ENCODE measurements around the gene SINHCAF. TPM values are rescaled to one million over a fixed set of nuclear protein-coding genes. Genes with fewer than 3 reads are reported as not detected.
A peak's percentile ranks its signal among the peaks of the same experiment; 100 is the strongest.

Gene SINHCAF
- total RNA-seq, 1 experiment from 2014 or later = 104 TPM

DNA sequence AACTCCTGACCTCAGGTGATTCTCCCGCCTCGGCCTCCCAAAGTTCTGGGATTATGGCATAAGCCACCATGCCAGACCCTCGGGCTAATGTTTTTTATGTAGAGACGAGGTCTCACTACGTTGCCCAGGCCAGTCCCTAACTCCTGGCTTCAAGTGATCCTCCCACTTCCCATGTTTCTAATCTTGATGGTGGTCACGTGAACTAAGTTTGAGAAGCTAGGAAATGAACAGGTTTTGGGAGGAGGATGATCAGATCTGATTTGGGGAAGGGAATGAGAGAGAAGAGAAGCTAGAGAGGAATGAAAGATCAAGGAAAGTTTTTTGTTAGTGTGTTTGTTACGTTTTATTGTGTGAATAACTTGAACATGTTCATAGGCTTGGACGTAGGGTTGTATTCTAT lies 17.2 kb upstream of the SINHCAF start:
- DNase-seq (ENCODE audit: low read depth, low spot score) = no peak
- in situ Hi-C loops (cut with HindIII; ENCODE audit: low pct_unique_long_range_greater_than_20kb, low sequenced_read_pairs) = no loop called here

DNA sequence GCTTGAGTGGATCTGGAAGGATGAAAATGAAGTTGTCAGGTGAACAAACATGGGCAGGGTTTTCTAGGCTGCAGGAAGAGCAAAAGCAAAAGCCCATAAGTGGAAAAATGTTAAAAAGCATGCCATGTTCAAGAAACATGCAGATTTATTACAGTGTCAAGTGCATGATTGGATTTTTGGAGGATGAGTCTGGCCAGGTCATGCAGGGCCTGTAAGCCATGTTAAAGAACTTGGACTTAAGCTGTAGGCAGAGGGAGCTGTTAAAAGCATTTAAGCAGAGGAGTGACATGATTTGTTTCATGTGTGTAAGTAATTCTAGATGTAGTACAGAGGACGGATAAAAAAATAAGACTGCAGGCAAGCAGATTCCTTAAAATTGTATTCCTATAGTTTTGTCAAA lies 16.3 kb upstream of the SINHCAF start:
- in situ Hi-C loops (cut with HindIII; ENCODE audit: low pct_unique_long_range_greater_than_20kb, low sequenced_read_pairs) = no loop called here

DNA sequence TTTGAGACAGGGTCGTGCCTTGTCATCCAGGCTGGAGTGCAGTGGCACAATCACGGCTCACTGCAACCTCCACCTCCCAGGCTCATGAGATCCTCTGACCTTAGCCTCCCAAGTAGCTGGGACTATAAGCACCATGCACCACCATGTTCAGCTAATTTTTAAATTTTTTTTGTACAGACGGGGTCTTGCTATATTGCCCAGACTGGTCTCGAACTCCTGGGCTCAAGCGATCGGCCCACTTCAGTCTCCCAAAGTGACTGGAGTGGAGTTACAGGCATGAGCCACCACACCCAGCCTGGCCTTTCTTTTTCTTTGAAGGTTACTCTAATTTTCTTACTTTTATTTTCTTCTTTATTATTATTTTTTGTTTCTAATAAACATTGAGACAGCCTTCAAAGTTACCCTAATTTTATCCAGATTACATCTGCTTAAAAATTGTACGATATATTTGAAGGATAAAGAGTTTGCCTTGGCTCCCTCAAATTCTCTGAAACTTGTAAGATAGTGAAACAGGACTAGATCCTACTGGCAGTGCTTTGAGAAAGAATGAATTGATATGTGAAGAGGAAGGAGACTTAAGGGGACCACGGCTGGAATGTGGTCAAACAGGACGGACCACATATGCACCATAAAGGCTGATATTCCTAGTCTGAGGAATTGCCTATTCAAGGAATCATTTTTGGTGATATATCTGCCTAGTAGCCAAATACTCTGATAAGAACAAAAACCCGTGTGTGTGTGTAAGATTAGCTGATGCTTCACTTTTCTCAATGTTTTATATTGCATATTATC lies 14.1 kb upstream of the SINHCAF start:
- no peak for DNase-seq (ENCODE audit: low read depth, low spot score)
- in situ Hi-C loops (cut with HindIII; ENCODE audit: low pct_unique_long_range_greater_than_20kb, low sequenced_read_pairs) = no loop called here

More for the DNA sequence above, 16.3 kb upstream of the SINHCAF start:
- no peak for DNase-seq (ENCODE audit: low read depth, low spot score)

DNA sequence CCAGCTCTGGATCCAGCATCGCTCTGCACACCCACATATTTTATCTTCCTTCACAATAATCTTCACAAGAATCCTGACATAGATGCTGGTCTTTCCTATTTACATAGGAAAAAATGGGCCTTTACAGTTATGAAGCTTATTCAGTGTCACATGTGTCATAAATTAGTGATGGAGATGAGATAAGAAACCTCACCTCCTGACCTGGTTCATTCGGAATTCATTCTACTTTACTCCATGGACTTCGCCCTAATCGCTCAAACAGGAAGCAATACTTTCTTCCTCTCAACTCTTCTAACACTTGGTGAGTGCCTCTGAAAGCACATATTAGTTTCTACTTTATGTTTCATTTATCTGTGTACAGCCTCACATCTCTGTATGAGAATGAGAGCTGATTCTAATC lies 12.0 kb upstream of the SINHCAF start:
- in situ Hi-C loops (cut with HindIII; ENCODE audit: low pct_unique_long_range_greater_than_20kb, low sequenced_read_pairs) = no loop called here
- DNase-seq (ENCODE audit: low read depth, low spot score) = no peak

DNA sequence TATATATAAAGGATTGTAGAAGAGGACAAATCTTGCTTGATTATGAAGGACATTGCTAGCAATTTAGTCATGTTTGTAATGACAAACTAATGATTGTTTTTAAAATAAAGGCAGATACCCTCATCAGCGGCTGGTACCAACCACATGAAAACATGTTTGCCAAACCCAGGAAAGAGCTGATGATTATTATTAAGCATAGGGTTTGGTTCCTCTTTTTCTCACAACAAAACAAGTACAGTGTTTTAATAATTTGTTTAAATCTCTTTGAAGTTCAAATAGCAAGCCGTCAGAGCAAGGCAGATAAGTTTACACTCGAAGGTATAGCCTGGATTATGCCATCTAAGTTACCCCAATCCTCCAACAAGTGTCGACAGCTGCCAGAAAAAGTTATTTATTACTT lies 5.3 kb upstream of the SINHCAF start:
- in situ Hi-C loops (cut with HindIII; ENCODE audit: low pct_unique_long_range_greater_than_20kb, low sequenced_read_pairs) = no loop called here

DNA sequence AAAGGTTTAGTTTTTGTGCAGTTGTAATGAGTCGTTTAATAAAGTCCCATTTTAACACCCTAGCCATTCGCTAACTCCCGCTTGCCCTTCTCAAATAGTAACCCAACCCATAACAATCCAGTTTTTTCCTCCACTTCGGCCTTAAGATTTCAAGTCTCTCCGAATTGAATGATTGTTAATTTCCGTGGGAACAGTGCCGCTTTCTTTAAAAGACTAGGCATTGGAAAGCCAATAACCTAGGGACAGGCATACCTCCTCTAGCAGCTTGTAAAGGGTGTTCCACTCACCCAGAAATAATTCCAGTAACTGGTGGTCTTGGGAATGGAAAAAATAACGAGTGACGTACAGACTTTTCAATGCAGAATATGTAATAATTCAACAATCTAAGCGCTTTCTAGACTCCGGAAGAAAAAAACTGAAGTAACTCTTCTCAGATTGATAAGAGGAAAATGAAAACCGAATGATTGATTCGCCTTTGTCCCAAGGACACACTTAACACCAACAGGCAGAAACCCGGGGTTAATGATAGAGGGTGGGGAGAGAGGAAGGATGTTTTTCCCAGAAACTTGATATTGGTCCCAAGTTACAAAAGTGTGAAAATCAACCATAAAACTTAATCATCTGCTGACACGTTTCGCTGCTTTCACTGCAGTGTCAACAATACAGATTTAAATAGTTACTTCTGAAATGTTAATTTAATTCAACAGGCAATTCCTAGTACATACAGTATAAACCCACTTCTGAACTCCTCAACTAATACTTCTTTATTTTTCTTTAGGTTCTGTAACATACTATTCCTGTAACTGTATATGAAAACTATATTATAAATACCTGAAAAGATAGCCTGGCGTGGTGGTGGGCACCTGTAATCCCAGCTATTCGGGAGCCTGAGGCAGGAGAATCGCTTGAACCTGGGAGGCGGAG lies 1.0 kb upstream of the SINHCAF start:
- no peak for DNase-seq (ENCODE audit: low read depth, low spot score)

More for the DNA sequence above, 5.3 kb upstream of the SINHCAF start:
- no peak for DNase-seq (ENCODE audit: low read depth, low spot score)

DNA sequence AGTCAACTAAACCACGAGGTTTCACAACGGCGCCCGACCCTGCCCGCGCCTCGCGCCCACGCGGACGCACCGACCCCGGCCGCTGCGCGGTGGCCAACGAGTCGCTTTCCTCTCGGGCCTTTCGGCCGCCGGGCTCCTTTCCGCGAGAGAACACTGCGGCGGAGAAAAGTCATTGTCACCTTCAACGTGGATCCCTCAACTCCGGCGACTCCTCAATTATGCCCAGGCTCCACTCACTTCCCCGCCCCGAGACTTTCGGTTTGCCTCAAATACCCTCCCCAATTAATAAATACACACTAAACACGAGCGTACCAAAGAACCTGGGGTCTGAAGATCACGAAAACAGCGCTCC lies 450 bp downstream of the SINHCAF start:
- no peak for DNase-seq (ENCODE audit: low read depth, low spot score)
- in situ Hi-C loops (cut with HindIII; ENCODE audit: low pct_unique_long_range_greater_than_20kb, low sequenced_read_pairs) = no loop called here

More for the DNA sequence above, 1.0 kb upstream of the SINHCAF start:
- in situ Hi-C loops (cut with HindIII; ENCODE audit: low pct_unique_long_range_greater_than_20kb, low sequenced_read_pairs) = no loop called here

DNA sequence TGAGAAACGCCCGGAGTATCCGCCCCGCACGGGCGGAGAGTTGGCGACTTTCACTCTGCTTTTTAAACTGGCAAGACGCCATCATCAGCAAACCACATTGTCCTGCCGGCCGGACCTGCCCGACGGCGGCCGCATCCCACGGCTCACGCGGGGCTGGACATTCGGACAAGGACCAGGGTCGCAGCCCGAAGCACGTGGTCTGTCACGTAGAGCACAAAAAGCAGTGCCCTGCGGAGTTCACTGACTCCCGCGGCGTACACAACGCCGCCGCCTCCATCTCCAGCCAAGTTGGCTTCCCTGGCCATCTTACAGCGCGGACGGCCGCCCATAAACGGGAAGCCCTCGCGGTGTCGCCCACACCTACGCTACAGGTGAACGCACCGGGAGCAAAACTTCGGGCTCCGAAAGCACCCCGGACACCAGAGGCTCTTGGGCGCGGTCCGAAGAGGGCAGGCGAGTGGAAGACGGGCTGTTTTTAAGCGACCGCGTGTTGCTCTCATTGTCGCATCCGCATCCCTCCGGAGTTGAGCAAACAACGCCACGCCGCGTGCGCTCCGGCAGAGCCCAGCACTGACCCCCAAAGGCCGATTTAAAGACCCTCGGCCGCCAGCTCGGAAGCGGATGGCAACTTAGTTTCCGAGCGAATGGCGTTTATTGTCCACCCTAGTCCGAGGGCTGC lies 966 bp downstream of the SINHCAF start:
- peak; percentile 32 for DNase-seq (ENCODE audit: low read depth, low spot score)
- in situ Hi-C loops (cut with HindIII; ENCODE audit: low pct_unique_long_range_greater_than_20kb, low sequenced_read_pairs) = no loop called here

DNA sequence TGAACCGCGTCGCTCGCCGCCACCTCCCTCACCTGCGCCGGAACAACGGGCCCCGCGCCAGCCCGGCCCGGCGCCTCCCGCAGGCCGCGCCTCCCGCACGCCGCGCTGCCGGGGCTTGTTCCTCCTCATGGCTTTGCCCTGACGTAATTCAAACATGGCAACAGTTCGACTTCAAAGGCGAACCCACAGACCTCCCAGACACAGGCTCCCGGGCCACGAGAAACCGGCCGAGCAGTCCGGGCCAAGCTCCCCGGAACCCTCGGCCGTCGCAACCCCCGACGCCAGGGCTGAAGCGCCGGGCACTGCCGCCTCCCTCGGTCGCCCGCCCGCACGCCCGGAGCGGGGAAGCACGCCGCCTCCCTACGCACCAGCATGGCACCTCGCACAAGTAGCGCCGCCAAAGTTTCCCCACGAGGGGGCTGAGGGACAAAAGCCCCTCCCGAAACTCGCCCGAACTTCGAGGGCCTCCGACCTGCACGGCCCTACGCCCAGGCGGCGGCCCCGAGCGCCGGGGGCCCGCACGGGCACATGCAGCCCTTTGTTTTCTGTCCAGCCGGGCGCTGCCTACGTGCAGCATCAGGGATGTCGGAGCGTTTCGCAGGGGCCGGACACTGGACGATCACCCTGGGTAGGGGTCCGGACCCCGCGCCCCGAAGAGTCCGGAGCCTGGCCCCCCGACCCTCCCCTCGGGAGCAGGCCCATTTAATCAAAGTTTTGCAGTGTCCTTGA lies 1.7 kb downstream of the SINHCAF start:
- peak; percentile 75 for DNase-seq (ENCODE audit: low read depth, low spot score)
- in situ Hi-C loops (cut with HindIII; ENCODE audit: low pct_unique_long_range_greater_than_20kb, low sequenced_read_pairs) = no loop called here

DNA sequence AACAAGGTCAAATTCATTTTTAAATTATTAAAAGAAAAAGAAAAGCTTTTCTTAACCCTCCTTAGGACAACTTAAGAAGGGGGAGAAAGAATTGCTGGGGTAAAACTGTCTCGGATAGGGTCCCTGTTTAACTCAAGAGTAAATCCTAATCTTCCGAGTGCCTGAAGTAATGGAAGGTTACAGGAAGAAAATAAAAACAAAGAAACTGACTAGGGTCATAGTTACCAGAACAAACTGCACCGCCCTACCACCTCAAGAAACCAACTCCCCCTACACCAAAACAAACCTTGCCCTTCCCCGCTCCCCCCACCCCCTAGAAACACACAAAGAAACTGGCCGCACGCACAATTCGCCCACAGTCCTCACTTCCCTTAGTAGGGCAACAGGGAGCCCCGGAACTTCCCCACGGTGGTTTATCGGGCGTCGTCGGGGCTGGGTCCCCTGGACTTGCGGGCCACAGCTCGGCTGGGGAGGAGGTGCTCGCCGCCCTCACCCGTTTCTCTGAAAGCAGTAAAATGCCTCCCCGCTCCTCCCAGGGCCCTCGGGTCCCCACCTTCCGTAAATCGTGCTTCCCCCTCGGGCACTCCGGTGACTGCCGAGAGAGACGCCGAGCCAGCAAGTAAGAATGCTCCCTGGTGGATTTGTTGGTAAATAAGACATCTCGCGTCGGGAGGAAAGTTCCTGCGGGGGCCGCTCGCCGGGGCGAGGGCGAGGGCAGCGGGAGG lies 2.4 kb downstream of the SINHCAF start:
- in situ Hi-C loops (cut with HindIII; ENCODE audit: low pct_unique_long_range_greater_than_20kb, low sequenced_read_pairs) = no loop called here
- no peak for DNase-seq (ENCODE audit: low read depth, low spot score)

DNA sequence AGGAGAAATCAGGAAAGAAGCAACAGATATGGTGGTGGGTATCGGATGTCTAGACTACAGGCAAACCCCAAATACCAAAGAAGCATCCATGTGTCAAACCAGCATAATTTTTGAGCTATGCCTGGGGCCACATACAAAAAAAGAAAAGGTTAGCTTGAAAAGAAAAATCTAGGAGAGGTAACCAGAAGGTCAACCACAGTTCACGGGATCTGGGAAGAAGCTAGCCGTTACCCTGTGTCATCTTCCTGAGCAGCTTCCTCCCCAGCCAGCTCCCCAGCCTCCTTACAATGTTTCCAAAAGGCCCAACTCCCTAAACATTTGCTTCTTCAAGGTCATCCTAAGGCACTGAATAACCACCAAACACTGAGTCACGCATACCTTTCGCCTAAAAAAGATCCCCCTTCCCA lies 3.1 kb downstream of the SINHCAF start:
- in situ Hi-C loops (cut with HindIII; ENCODE audit: low pct_unique_long_range_greater_than_20kb, low sequenced_read_pairs) = no loop called here
- peak; percentile 8 for DNase-seq (ENCODE audit: low read depth, low spot score)

DNA sequence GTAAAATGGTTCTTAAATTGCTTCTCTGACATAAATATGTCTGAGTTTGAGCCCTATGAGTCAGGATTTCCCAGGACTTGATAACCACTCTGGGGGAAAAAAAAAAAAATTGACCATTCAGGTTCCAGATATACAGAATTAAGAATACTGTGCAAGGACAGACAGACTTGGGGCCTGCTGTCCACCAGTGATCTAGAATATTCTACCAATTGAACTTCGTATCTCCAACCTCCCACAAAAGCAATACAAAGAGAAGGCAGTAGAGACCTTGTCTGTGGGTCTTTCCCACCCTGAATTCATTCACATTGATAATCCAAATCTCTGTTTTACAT lies 4.1 kb downstream of the SINHCAF start:
- in situ Hi-C loops (cut with HindIII; ENCODE audit: low pct_unique_long_range_greater_than_20kb, low sequenced_read_pairs) = no loop called here
- no peak for DNase-seq (ENCODE audit: low read depth, low spot score)

DNA sequence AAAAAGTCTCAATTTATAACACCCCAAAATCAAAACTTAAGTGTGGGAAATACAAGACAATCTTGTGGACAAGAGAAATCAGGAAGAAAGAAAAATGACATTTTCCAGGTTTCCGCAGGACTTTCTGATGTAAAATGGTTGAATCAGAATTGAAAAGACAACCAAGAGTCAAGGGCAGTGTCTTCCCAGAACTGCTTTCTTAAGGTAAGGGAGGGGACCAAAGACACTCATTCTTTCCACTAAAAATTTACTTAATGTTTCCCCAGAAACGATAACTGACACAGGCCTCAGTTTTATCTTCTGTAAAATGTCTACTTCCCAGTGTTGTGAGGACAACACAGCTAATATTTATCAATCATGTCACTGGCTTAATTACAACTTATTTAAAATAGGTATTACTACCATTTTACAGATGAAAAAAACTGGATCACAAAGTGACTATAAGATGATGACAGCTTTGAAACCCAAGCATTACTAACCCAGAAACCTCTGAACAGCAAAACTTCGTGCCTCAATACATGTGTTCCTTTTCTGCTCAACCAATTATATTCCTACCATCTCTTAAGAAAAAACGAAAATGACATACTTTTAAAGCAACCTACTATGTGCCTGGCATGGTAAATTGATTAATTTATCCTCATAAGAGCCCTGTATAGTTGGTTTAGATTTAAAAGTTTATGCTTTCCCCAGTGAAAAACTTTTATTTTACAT lies 4.6 kb downstream of the SINHCAF start:
- no peak for DNase-seq (ENCODE audit: low read depth, low spot score)

DNA sequence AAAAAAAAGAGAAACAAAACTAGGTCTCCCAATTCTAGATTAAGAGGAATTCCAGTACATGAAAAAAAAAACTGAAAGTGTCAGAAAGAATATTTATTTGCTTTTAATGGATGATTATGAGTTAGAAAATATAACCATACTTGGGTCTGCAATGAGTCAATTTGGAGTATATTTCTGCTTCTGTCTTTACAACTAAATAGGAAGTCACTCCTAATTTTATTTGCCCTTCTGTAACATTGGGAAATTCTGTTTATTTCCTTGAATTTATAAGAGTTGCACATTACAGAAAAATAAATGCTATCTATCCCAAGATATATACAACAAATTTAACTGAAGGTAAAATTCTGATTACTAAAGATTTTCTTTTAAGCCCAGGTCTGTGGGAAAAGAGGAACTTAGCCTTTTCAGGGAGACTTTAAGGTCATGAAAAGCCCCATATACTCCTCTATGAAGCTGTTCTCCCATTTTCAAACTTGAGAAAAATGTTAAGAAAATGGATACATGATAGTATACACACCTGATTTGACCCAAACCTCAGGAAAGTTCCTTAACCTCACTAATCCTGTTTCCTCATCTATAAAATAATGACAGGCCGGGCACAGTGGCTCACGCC lies 7.2 kb downstream of the SINHCAF start:
- no peak for DNase-seq (ENCODE audit: low read depth, low spot score)
- in situ Hi-C loops (cut with HindIII; ENCODE audit: low pct_unique_long_range_greater_than_20kb, low sequenced_read_pairs) = no loop called here

More for the DNA sequence above, 4.6 kb downstream of the SINHCAF start:
- in situ Hi-C loops (cut with HindIII; ENCODE audit: low pct_unique_long_range_greater_than_20kb, low sequenced_read_pairs) = no loop called here

DNA sequence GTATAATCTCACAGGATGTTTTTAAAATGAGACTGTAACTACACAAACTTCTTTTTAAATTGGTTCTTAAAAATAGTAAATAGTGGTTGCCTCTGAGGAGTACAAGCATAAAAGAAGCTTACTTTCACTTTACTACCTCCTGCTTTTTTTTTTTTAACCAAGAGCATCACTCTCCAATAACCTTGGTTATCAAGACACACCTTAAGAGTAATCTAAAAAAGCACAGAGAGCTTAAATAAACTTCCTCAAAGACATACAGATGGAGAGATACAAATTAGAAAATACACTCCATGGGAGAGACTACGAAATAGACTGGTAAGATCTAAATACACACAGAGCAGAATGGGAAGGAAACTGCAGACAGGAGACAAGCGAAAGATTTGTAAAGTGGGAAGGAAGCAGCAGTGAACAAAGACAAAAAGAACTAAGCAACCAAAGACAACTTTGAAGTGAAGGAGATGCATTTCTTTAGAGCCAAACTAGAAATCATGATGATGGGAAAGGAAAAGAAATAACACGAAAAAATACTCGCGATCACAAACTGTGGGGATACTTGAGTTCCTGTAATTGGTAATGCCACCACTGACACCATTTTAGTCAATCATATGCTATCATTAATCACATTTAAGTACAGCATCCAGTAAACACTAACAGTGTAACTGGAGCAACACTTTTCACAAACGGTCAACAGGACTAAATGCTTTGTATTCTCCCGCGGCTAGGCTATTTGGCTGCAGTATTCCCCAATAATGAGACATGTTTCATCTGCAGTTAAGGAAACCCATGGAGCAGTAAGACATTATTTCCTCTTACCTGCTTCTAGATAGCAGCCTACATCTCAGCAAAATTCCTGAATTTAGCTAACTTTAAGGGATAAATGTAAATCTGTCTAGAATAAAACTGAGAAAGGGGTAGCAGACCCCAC lies 8.2 kb downstream of the SINHCAF start:
- no peak for DNase-seq (ENCODE audit: low read depth, low spot score)
- in situ Hi-C loops (cut with HindIII; ENCODE audit: low pct_unique_long_range_greater_than_20kb, low sequenced_read_pairs) = no loop called here

All from SK-MEL-5 (cell line).